ENCODE measurements around the gene CAPN10. TPM values are rescaled to one million over a fixed set of nuclear protein-coding genes. Genes with fewer than 3 reads are reported as not detected.

The CAPN10 gene
- total RNA-seq, 2 donors from 2014 or later: 25.5 to 68.4 TPM

DNA sequence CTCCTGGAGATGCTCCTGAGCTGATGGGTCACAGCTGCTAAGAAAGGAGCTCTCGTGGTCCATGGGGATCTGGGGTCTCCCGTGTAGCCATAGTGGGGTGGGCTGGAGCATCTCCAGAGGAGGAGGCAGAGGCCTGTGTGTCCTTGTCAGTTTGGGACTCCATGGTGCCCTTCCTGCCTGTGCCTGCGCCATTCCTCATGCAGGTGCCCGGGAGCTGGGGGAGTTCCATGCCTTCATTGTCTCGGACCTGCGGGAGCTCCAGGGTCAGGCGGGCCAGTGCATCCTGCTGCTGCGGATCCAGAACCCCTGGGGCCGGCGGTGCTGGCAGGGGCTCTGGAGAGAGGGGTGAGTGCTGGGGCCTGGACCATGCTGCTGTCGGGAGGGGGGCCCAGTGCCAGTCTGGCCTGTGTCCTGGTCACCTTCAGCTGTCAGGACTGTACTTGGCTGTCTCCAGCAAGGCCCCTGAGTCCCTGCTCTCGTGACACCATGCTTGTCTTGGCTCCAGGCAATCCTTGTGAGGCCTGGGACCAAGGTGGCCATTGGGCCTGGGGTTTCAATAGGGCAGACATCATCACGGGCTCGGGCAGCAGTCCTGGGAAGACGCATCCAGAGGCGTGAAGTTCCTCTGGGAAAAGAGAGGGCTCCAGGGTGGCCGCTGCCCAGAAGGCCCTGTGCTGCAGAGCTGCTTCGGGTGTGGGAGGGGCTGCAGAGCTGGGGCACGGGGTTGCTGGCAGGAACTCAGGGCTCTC, 7.3 kb downstream of the CAPN10 start:
- H3K9me3 ChIP-seq: no peaks in the 10 kb centered on the region
- H3K27ac ChIP-seq: no peak overlapping the region
- TF ChIP-seq, protein P1, sequence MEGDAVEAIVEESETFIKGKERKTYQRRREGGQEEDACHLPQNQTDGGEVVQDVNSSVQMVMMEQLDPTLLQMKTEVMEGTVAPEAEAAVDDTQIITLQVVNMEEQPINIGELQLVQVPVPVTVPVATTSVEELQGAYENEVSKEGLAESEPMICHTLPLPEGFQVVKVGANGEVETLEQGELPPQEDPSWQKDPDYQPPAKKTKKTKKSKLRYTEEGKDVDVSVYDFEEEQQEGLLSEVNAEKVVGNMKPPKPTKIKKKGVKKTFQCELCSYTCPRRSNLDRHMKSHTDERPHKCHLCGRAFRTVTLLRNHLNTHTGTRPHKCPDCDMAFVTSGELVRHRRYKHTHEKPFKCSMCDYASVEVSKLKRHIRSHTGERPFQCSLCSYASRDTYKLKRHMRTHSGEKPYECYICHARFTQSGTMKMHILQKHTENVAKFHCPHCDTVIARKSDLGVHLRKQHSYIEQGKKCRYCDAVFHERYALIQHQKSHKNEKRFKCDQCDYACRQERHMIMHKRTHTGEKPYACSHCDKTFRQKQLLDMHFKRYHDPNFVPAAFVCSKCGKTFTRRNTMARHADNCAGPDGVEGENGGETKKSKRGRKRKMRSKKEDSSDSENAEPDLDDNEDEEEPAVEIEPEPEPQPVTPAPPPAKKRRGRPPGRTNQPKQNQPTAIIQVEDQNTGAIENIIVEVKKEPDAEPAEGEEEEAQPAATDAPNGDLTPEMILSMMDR (IDR thresholded peaks at IDR 0.05): no peak
- no peak for TF ChIP-seq POLR2A (IDR thresholded peaks at IDR 0.05)
- no peaks in the 10 kb centered on the region for H3K36me3 ChIP-seq
- H3K27me3 ChIP-seq (replicated peaks; ENCODE audit: insufficient read depth): no peaks in the 10 kb centered on the region
- H3K4me3 ChIP-seq: no peak overlapping the region
- H3K4me1 ChIP-seq (replicated peaks): peaks cover 25% of the 10 kb centered on the region
- no peak for DNase-seq (ENCODE audit: low spot score)
- intact Hi-C loops (cut with DNase I): no loop called here
- WGBS: 79% methylated on average over 19 of the region's 19 CpGs

DNA sequence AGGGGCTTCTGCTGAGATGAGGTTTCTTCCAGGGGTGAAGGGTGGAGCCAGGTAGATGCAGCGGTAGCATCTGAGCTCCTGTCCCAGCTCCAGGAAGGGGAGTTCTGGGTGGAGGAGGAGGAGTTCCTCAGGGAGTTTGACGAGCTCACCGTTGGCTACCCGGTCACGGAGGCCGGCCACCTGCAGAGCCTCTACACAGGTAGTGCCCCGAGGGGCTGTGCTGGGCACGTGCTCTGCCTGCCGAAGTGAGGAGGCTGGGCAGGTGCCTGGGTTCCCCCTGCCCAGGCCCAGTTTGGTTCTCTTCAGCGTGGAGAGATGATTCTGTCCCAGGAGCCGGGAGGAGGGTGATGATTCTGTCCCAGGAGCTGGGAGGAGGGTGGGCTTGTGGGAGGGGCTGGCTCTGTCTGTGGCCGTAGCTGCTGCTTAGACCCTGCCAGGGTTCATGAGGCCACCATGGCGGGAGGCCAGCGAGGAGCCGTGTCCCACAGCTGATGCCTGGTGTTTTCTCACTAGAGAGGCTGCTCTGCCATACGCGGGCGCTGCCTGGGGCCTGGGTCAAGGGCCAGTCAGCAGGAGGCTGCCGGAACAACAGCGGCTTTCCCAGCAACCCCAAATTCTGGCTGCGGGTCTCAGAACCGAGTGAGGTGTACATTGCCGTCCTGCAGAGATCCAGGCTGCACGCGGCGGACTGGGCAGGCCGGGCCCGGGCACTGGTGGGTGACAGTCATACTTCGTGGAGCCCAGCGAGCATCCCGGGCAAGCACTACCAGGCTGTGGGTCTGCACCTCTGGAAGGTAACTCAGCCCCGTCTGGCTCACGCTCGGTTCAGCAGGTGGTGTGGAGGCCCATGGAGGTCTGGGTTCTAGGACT, 8.2 kb downstream of the CAPN10 start:
- TF ChIP-seq, protein P1 (IDR thresholded peaks at IDR 0.05): no peak
- TF ChIP-seq POLR2A (IDR thresholded peaks at IDR 0.05) (no peak), POLR2AphosphoS5 (IDR thresholded peaks at IDR 0.05) (no peak)
- WGBS: 67% methylated on average over 29 of the region's 34 CpGs
- Histone ChIP-seq H3K4me1 (replicated peaks) (peaks cover 25% of the 10 kb centered on the region), H3K9me3 (no peaks in the 10 kb centered on the region), H3K27ac (peak overlapping the region in 1 of 2 donors; percentile 46), H3K36me3 (no peaks in the 10 kb centered on the region), H3K4me3 (no peak overlapping the region), H3K27me3 (replicated peaks; ENCODE audit: insufficient read depth) (no peaks in the 10 kb centered on the region)
- DNase-seq (ENCODE audit: low spot score): no peak
- intact Hi-C loops (cut with DNase I): no loop called here

DNA sequence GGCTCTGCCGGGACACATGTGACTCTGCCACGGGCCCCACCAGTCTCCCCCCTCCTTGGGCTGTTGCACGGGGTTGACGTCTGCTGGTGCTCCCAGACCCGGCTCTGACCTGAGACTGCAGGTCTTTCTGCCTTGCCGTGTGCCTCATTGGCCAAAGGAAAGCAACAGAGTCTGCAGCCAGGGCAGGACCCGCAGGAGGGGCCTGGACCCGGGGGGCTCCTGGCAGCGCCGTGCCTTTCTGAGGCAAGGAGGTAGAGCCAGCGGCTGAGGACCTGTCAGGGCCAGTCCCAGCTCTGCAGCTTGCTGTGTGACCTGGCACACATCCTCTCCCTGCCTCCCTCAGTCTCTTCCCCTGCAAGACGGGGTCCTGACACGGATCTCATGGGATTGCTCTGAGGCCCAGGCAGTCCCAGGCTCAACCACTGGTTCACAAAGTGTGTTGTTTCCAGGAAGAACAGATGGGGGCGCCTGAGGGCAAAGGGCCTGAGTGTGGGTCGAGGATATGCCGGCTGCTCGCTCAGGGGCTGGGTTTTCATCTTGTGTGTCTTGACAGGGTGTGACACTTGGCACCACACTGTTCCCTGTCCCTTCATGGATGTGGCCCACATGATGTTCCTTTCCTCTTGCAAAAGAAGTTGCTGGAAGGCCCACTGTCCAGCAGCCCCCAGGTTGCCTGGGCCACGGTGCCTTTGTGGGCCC, 9.0 kb downstream of the CAPN10 start:
- Histone ChIP-seq H3K36me3 (no peaks in the 10 kb centered on the region), H3K9me3 (no peaks in the 10 kb centered on the region), H3K27me3 (replicated peaks; ENCODE audit: insufficient read depth) (no peaks in the 10 kb centered on the region), H3K27ac (peak overlapping the region; percentile 44 to 46), H3K4me3 (no peak overlapping the region), H3K4me1 (replicated peaks) (peaks cover 25% of the 10 kb centered on the region)
- no peak for DNase-seq (ENCODE audit: low spot score)
- TF ChIP-seq, protein P1 (IDR thresholded peaks at IDR 0.05): peak in 1 of 4 experiments; percentile 37
- no peak for TF ChIP-seq POLR2AphosphoS5 (IDR thresholded peaks at IDR 0.05)
- intact Hi-C loops (cut with DNase I): no loop called here
- WGBS: 38% methylated on average over 18 of the region's 18 CpGs

DNA sequence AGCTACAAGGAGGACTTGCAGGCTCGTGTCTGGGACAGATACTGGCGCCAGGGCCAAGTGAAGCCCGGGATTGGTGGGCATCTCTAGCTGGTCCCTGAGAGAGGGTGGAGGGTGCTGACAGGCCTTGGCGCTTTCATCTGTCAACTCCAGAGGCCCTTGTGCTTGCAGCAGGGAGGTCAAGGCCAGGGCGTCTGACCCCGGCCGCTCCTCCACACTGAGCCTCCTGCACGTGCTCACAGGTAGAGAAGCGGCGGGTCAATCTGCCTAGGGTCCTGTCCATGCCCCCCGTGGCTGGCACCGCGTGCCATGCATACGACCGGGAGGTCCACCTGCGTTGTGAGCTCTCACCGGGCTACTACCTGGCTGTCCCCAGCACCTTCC, 9.5 kb downstream of the CAPN10 start:
- Histone ChIP-seq H3K9me3 (no peaks in the 10 kb centered on the region), H3K27me3 (replicated peaks; ENCODE audit: insufficient read depth) (no peaks in the 10 kb centered on the region), H3K27ac (peak overlapping the region; percentile 44 to 46), H3K4me1 (replicated peaks) (peaks cover 25% of the 10 kb centered on the region), H3K36me3 (no peaks in the 10 kb centered on the region), H3K4me3 (no peak overlapping the region)
- intact Hi-C loops (cut with DNase I): no loop called here
- no peak for DNase-seq (ENCODE audit: low spot score)
- 54% methylated on average over 16 of the region's 17 CpGs for WGBS
- TF ChIP-seq POLR2A (IDR thresholded peaks at IDR 0.05) (no peak), POLR2AphosphoS5 (IDR thresholded peaks at IDR 0.05) (no peak)
- TF ChIP-seq, protein P1 (IDR thresholded peaks at IDR 0.05): no peak

All from prostate gland (tissue), 2 donors.